Measurements from ENCODE around the gene OLFM1. TPM values are rescaled to one million over a fixed set of nuclear protein-coding genes. Genes with fewer than 3 reads are reported as not detected.

Gene OLFM1
- total and polyA plus RNA-seq, 2 donors (not counting 1 experiment from before 2014, with no cell fraction given), result 0.07 TPM; not detected in 1

DNA sequence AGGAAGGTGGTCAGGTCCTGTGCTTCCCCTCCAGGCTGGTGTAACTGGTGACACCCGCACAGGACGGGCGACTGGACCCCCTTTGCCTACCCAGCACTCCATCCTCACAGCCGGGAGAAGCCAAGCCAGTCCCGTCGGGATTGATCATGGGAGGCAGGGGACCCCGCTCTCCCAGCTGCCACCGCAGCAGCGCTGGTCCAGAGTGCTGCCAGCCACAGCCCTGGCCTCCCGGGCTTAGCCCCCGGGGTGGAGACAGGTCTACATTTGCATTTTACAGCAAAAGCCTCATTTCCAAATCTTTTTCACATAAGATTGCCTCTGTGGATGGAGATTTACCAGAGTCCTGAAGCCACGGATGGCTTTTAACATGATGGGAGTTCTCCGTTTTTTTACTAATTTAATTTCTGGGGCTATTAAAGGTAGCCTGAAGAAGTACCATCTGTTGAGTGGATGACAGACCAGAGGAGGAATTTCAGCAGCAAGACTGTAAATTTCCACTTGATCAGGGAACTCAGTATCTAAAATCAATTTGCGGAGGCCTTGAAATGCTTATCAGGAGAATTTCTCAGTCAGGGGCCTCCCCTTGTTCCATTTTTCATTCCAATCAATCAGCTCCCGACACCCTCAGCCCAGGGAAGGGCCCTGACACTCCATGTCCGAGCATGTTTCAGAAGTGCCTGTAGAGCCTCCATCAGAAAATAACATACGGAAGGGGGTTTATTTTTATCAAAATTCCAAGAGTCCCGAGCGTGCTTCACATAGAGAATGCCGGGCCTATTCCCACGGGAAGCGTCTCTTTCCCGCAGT is 80.6 kb downstream of the OLFM1 start:
- no peak overlapping the region for H3K9ac ChIP-seq (ENCODE audit: low read length)
- ChIA-PET POLR2A (no interaction called here), CTCF (no interaction called here)
- H3K36me3 ChIP-seq (replicated peaks in 1 of 2; ENCODE audit: control extremely low read depth in 1 of 2, control insufficient read depth in 1 of 2, extremely low read depth in 1 of 2, insufficient read depth in 2 of 2, low read length in 1 of 2), result no peaks in the 10 kb centered on the region
- WGBS (ENCODE audit: insufficient coverage), result 85% methylated on average over 19 of the region's 23 CpGs
- H3K4me3 ChIP-seq (ENCODE audit: control extremely low read depth in 1 of 5, extremely low read depth in 1 of 5, insufficient read depth in 1 of 5, low read depth in 2 of 5, low read length in 4 of 5), result no peak overlapping the region
- no peak overlapping the region for H2AFZ ChIP-seq (ENCODE audit: insufficient read depth, low read depth, low read length, poor library complexity, severe bottlenecking)
- no peaks in the 10 kb centered on the region for H3K79me2 ChIP-seq (ENCODE audit: control insufficient read depth, insufficient read depth, low read length)
- no peak overlapping the region for H3K4me2 ChIP-seq (replicated peaks; ENCODE audit: low read depth, low read length, poor library complexity, severe bottlenecking)
- intact Hi-C loops (cut with micrococcal nuclease), result no loop called here
- TF ChIP-seq, protein P1, sequence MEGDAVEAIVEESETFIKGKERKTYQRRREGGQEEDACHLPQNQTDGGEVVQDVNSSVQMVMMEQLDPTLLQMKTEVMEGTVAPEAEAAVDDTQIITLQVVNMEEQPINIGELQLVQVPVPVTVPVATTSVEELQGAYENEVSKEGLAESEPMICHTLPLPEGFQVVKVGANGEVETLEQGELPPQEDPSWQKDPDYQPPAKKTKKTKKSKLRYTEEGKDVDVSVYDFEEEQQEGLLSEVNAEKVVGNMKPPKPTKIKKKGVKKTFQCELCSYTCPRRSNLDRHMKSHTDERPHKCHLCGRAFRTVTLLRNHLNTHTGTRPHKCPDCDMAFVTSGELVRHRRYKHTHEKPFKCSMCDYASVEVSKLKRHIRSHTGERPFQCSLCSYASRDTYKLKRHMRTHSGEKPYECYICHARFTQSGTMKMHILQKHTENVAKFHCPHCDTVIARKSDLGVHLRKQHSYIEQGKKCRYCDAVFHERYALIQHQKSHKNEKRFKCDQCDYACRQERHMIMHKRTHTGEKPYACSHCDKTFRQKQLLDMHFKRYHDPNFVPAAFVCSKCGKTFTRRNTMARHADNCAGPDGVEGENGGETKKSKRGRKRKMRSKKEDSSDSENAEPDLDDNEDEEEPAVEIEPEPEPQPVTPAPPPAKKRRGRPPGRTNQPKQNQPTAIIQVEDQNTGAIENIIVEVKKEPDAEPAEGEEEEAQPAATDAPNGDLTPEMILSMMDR (IDR thresholded peaks at IDR 0.05), result no peak
- TF ChIP-seq EZH2 (IDR thresholded peaks at IDR 0.05; ENCODE audit: borderline replicate concordance, insufficient read depth, low read depth, low read length, poor library complexity, severe bottlenecking), result no peak
- Mint-ChIP-seq H3K27me3 (peaks cover 4% of the 10 kb centered on the region), H3K9me3 (ENCODE audit: insufficient read depth) (peaks cover 3% of the 10 kb centered on the region), H3K27ac (no peak overlapping the region), H3K4me1 (no peaks in the 10 kb centered on the region), H3K4me3 (no peak overlapping the region)
- DNase-seq, result no peak
- no peaks in the 10 kb centered on the region for H4K20me1 ChIP-seq (ENCODE audit: control insufficient read depth, insufficient read depth, low read length, poor library complexity, severe bottlenecking)
- H3K9me3 ChIP-seq (ENCODE audit: control extremely low read depth in 1 of 3, control insufficient read depth in 2 of 3, insufficient read depth in 1 of 3, low read length in 2 of 3), result peaks cover 0 to 9% (median 0%) of the 10 kb centered on the region in 3 donors
- no peak overlapping the region for H3K27ac ChIP-seq (ENCODE audit: low read length in 2 of 2)
- H3K27me3 ChIP-seq (replicated peaks in 1 of 4; ENCODE audit: control extremely low read depth in 1 of 4, control insufficient read depth in 3 of 4, insufficient read depth in 4 of 4, low read length in 3 of 4), result no peaks in the 10 kb centered on the region
- no peak for ATAC-seq (ENCODE audit: low read depth)
- no peaks in the 10 kb centered on the region for H3K4me1 ChIP-seq (ENCODE audit: control insufficient read depth in 2 of 2, insufficient read depth in 2 of 2, low read length in 2 of 2)

DNA sequence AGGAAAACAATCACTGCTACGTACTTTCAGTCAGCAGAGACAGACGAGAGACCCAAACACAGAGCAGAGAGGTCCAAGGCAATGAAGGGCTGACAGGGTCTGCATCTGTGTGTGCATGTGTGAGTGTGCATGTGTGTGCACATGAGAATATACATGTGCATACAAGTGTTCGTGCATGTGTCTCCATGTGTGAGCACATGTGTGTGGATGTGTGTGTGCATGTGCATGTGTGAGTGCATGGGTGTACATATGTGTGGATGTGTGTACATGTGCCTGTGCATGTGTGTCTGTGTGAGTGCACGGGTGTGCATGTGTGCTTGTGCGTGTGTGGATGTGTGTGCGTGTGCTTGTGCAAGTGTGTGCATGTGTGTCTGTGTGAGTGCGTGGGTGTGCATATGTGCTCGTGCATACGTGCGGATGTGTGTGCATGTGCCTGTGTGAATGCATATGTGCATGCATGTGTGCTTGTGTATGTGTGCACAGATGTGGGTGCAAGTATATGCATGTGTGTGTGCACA is 82.3 kb downstream of the OLFM1 start:
- Histone ChIP-seq H3K4me2 (replicated peaks; ENCODE audit: low read depth, low read length, poor library complexity, severe bottlenecking) (no peak overlapping the region), H3K79me2 (ENCODE audit: control insufficient read depth, insufficient read depth, low read length) (no peaks in the 10 kb centered on the region), H4K20me1 (ENCODE audit: control insufficient read depth, insufficient read depth, low read length, poor library complexity, severe bottlenecking) (no peaks in the 10 kb centered on the region), H3K36me3 (replicated peaks in 1 of 2; ENCODE audit: control extremely low read depth in 1 of 2, control insufficient read depth in 1 of 2, extremely low read depth in 1 of 2, insufficient read depth in 2 of 2, low read length in 1 of 2) (no peaks in the 10 kb centered on the region), H3K4me1 (ENCODE audit: control insufficient read depth in 2 of 2, insufficient read depth in 2 of 2, low read length in 2 of 2) (no peaks in the 10 kb centered on the region), H3K27ac (ENCODE audit: low read length in 2 of 2) (no peak overlapping the region), H3K4me3 (ENCODE audit: control extremely low read depth in 1 of 5, extremely low read depth in 1 of 5, insufficient read depth in 1 of 5, low read depth in 2 of 5, low read length in 4 of 5) (no peak overlapping the region), H3K27me3 (replicated peaks in 1 of 4; ENCODE audit: control extremely low read depth in 1 of 4, control insufficient read depth in 3 of 4, insufficient read depth in 4 of 4, low read length in 3 of 4) (no peaks in the 10 kb centered on the region), H3K9ac (ENCODE audit: low read length) (no peak overlapping the region), H2AFZ (ENCODE audit: insufficient read depth, low read depth, low read length, poor library complexity, severe bottlenecking) (no peak overlapping the region), H3K9me3 (ENCODE audit: control extremely low read depth in 1 of 3, control insufficient read depth in 2 of 3, insufficient read depth in 1 of 3, low read length in 2 of 3) (peaks cover 0 to 9% (median 0%) of the 10 kb centered on the region in 3 donors)
- intact Hi-C loops (cut with micrococcal nuclease), result no loop called here
- no peak overlapping the region for H3K27ac Mint-ChIP-seq
- H3K9me3 Mint-ChIP-seq (ENCODE audit: insufficient read depth), result peaks cover 3% of the 10 kb centered on the region
- no peak for ATAC-seq (ENCODE audit: low read depth)
- 83% methylated on average over 10 of the region's 10 CpGs for WGBS (ENCODE audit: insufficient coverage)
- H3K4me1 Mint-ChIP-seq, result no peaks in the 10 kb centered on the region
- DNase-seq, result no peak
- no peak overlapping the region for H3K4me3 Mint-ChIP-seq
- TF ChIP-seq, protein P1 (IDR thresholded peaks at IDR 0.05), result no peak
- no peak for TF ChIP-seq EZH2 (IDR thresholded peaks at IDR 0.05; ENCODE audit: borderline replicate concordance, insufficient read depth, low read depth, low read length, poor library complexity, severe bottlenecking)
- POLR2A ChIA-PET, result no interaction called here
- CTCF ChIA-PET, result no interaction called here
- H3K27me3 Mint-ChIP-seq, result peaks cover 5% of the 10 kb centered on the region
